ENCODE results near the gene ZNF792.
"Not testable (repeated sequence)": the region's sequence is repeated elsewhere in the genome, so short reads cannot be mapped to it uniquely, and the experiment has no call there.

The ZNF792 gene

GRCh38 chr19:34997071-34997617, 33.1 kb upstream of the ZNF792 start:
- H3K27ac ChIP-seq = no peak overlapping the region
- no peak for TF ChIP-seq CTCF (conservative IDR thresholded peaks at IDR 0.05; ENCODE audit: low read depth)
- POLR2A ChIA-PET (ENCODE audit: low non-redundant PET) = no interaction called here
- CTCF ChIA-PET = no interaction called here
- no peak for DNase-seq (ENCODE audit: low spot score)

GRCh38 chr19:34995551-34995950, 31.5 kb upstream of the ZNF792 start:
- H3K27ac ChIP-seq = no peak overlapping the region
- ChIA-PET POLR2A (ENCODE audit: low non-redundant PET) (no interaction called here), CTCF (interaction anchor here (0.6 to 1.1 kb wide), 3 partner anchors 23 to 94 kb away, joined by 3 read pairs; no protein-coding TSS in a partner anchor)
- no peak for DNase-seq (ENCODE audit: low spot score)
- TF ChIP-seq CTCF (conservative IDR thresholded peaks at IDR 0.05; ENCODE audit: low read depth) = no peak

- no peak overlapping the region for H3K27ac ChIP-seq
- ChIA-PET POLR2A (ENCODE audit: low non-redundant PET) (no interaction called here), CTCF (interaction anchor here (1.1 kb wide), 2 partner anchors 10 to 22 kb away, joined by 3 to 7 read pairs; no protein-coding TSS in a partner anchor)
- DNase-seq (ENCODE audit: low spot score) = no peak
- TF ChIP-seq CTCF (conservative IDR thresholded peaks at IDR 0.05; ENCODE audit: low read depth) = no peak
Measured at GRCh38 chr19:34994643-34995541, 30.9 kb upstream of the ZNF792 start.

- DNase-seq (ENCODE audit: low spot score) = no peak
- no peak for TF ChIP-seq CTCF (conservative IDR thresholded peaks at IDR 0.05; ENCODE audit: low read depth)
- CTCF ChIA-PET = interaction anchor here (0.6 to 1.1 kb wide), 2 partner anchors 9 to 20 kb away, joined by 3 to 7 read pairs; no protein-coding TSS in a partner anchor
- H3K27ac ChIP-seq = no peak overlapping the region
- POLR2A ChIA-PET (ENCODE audit: low non-redundant PET) = no interaction called here
Measured at GRCh38 chr19:34994286-34994642, 30.2 kb upstream of the ZNF792 start.

- CTCF ChIA-PET; H3K27ac ChIP-seq; DNase-seq (ENCODE audit: low spot score); POLR2A ChIA-PET (ENCODE audit: low non-redundant PET): not testable (repeated sequence)
Measured at GRCh38 chr19:34992582-34992981, 28.6 kb upstream of the ZNF792 start.

GRCh38 chr19:34991542-34992333, 27.7 kb upstream of the ZNF792 start:
- TF ChIP-seq CTCF (conservative IDR thresholded peaks at IDR 0.05; ENCODE audit: low read depth) = no peak
- H3K27ac ChIP-seq = no peak overlapping the region
- ChIA-PET POLR2A (ENCODE audit: low non-redundant PET) (no interaction called here), CTCF (interaction anchor here (0.8 kb wide), 1 partner anchor 75 kb away, joined by 3 read pairs; no protein-coding TSS in a partner anchor)
- no peak for DNase-seq (ENCODE audit: low spot score)
